ENCODE measurements around the gene KNDC1. TPM values are rescaled to one million over a fixed set of nuclear protein-coding genes. Genes with fewer than 3 reads are reported as not detected.
"Not testable (repeated sequence)": the region's sequence is repeated elsewhere in the genome, so short reads cannot be mapped to it uniquely, and the experiment has no call there.

Gene KNDC1
- total RNA-seq, 5 donors from 2014 or later (not counting 1 experiment from before 2014, with no cell fraction given), result 0.09 to 1.2 (median 0.35) TPM

DNA sequence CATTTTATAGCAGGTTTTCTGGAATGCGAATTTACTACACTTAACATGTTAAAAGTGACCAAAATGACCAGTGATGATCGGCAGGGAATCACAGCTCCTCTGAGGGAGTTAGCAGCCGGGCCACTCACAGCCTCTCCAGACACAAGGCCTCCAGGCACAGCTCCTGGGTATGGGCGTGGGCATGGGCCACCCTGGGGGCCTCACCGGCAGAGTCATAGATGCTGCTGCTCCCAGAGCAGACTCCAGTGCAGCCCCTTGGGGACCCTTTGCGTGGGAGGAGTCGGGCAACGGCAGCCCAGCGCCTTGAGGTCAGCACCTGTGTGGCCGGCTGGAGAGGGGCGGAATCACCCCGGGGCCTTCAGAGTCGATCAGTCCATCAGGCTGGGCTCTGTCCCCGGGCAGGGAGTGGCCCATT is 8.6 kb downstream of the KNDC1 start:
- DNase-seq (no peak), ATAC-seq (replicated peaks in 1 of 4) (no peak)
- CTCF ChIA-PET, result no interaction called here
- Mint-ChIP-seq H3K27me3 (peaks cover 17 to 20% of the 10 kb centered on the region in 2 donors), H3K4me3 (no peak overlapping the region), H3K9me3 (no peaks in the 10 kb centered on the region), H3K36me3 (no peaks in the 10 kb centered on the region), H3K4me1 (no peaks in the 10 kb centered on the region), H3K27ac (no peak overlapping the region)
- peaks cover 0 to 41% of the 10 kb centered on the region in 2 experiments for H3K27me3 ChIP-seq (replicated peaks in 1 of 2; ENCODE audit: control insufficient read depth in 2 of 2, extremely low read depth in 1 of 2, insufficient read depth in 2 of 2, low read length in 1 of 2)
- H3K9me3 ChIP-seq, result no peaks in the 10 kb centered on the region
- WGBS (ENCODE audit: insufficient coverage), result 83% methylated on average over 14 of the region's 14 CpGs
- no peak overlapping the region for H3K27ac ChIP-seq (ENCODE audit: low read length)
- H3K4me1 ChIP-seq (ENCODE audit: control insufficient read depth in 1 of 2, extremely low read depth in 1 of 2, insufficient read depth in 2 of 2, low read length in 2 of 2), result no peaks in the 10 kb centered on the region
- H3K36me3 ChIP-seq (ENCODE audit: control insufficient read depth in 2 of 2, extremely low read depth in 1 of 2, insufficient read depth in 1 of 2, low read length in 1 of 2), result no peaks in the 10 kb centered on the region
- no peak overlapping the region for H3K4me3 ChIP-seq (ENCODE audit: control insufficient read depth in 1 of 2, extremely low read depth in 1 of 2, low read length in 1 of 2)
- POLR2A ChIA-PET, result no interaction called here

DNA sequence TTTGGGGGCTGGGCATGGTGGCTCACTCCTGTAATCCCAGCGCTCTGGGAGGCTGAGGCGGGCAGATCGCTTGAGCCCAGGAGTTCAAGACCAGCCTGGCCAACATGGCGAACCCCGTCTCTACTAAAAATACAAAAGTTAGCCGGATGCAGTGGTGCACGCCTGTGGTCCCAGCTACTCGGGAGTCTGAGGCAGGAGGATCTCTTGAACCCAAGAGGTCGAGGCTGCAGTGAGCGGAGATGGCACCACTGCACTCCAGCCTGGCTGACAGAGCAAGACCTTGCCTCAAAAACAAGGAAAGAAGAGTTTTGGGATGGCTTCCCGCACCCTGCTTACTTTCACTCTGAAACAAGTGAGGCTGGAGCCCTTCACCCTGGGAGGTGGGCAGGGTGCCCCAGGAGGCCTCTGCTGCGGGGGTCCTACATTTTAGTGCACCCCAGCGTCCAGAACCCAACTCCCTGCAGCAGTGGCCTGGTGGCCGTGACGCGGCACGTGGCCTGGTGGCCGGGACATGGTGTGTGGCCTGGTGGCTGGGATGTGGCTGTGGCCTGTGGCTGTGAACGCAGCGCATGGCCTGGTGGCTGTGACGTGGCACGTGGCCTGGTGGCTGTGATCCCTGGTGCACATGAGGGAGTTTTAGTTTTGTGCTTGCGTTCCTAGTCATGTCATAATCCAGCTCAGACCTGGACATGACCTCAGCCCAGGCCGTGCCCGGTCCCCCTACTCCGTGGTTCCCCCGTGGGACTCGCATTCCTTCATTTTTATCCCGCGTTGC is 9.3 kb downstream of the KNDC1 start:
- Mint-ChIP-seq H3K36me3 (no peaks in the 10 kb centered on the region), H3K27ac (no peak overlapping the region), H3K4me1 (no peaks in the 10 kb centered on the region), H3K4me3 (no peak overlapping the region), H3K27me3 (peaks cover 17 to 19% of the 10 kb centered on the region in 2 donors), H3K9me3 (peaks cover 0 to 2% (median 0%) of the 10 kb centered on the region in 3 donors)
- Histone ChIP-seq H3K4me3 (ENCODE audit: control insufficient read depth in 1 of 2, extremely low read depth in 1 of 2, low read length in 1 of 2) (no peak overlapping the region), H3K9me3 (no peaks in the 10 kb centered on the region), H3K27ac (ENCODE audit: low read length) (no peak overlapping the region), H3K4me1 (ENCODE audit: control insufficient read depth in 1 of 2, extremely low read depth in 1 of 2, insufficient read depth in 2 of 2, low read length in 2 of 2) (no peaks in the 10 kb centered on the region), H3K36me3 (ENCODE audit: control insufficient read depth in 2 of 2, extremely low read depth in 1 of 2, insufficient read depth in 1 of 2, low read length in 1 of 2) (no peaks in the 10 kb centered on the region), H3K27me3 (replicated peaks in 1 of 2; ENCODE audit: control insufficient read depth in 2 of 2, extremely low read depth in 1 of 2, insufficient read depth in 2 of 2, low read length in 1 of 2) (peaks cover 0 to 44% of the 10 kb centered on the region in 2 experiments)
- ChIA-PET POLR2A (no interaction called here), CTCF (no interaction called here)
- 92% methylated on average over 26 of the region's 30 CpGs for WGBS (ENCODE audit: insufficient coverage)
- ATAC-seq (replicated peaks in 1 of 4) (no peak), DNase-seq (no peak)

DNA sequence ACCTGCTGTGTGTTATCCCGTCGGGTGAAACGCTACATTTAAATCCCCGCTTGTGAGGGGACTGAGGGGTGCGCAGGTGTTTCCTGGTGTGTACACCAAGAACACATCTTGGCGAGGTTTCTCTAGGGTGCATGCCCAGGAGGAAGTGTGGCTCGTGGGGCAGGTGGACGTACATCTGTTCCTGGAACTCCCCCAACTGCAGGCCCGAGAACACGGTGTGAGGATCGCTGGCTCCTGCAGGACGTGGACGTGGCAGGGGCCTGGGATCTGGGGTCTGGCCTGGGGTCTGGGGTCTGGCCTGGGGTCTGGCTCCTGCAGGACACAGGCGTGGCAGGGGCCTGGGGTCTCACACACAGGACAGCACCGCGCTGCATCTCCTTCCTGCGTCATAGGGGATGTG is 10.1 kb downstream of the KNDC1 start:
- Histone ChIP-seq H3K4me3 (ENCODE audit: control insufficient read depth in 1 of 2, extremely low read depth in 1 of 2, low read length in 1 of 2) (no peak overlapping the region), H3K36me3 (ENCODE audit: control insufficient read depth in 2 of 2, extremely low read depth in 1 of 2, insufficient read depth in 1 of 2, low read length in 1 of 2) (no peaks in the 10 kb centered on the region), H3K4me1 (ENCODE audit: control insufficient read depth in 1 of 2, extremely low read depth in 1 of 2, insufficient read depth in 2 of 2, low read length in 2 of 2) (no peaks in the 10 kb centered on the region), H3K27me3 (replicated peaks in 1 of 2; ENCODE audit: control insufficient read depth in 2 of 2, extremely low read depth in 1 of 2, insufficient read depth in 2 of 2, low read length in 1 of 2) (peaks cover 0 to 42% of the 10 kb centered on the region in 2 experiments), H3K27ac (ENCODE audit: low read length) (no peak overlapping the region), H3K9me3 (no peaks in the 10 kb centered on the region)
- Mint-ChIP-seq H3K27me3 (peaks cover 22 to 23% of the 10 kb centered on the region in 2 donors), H3K9me3 (peaks cover 0 to 7% (median 0%) of the 10 kb centered on the region in 3 donors), H3K4me1 (no peaks in the 10 kb centered on the region), H3K36me3 (no peaks in the 10 kb centered on the region), H3K4me3 (no peak overlapping the region), H3K27ac (no peak overlapping the region)
- no peak for ATAC-seq (replicated peaks in 1 of 4)
- 34% methylated on average over 11 of the region's 17 CpGs for WGBS (ENCODE audit: insufficient coverage)
- ChIA-PET CTCF (no interaction called here), POLR2A (no interaction called here)
- no peak for DNase-seq

DNA sequence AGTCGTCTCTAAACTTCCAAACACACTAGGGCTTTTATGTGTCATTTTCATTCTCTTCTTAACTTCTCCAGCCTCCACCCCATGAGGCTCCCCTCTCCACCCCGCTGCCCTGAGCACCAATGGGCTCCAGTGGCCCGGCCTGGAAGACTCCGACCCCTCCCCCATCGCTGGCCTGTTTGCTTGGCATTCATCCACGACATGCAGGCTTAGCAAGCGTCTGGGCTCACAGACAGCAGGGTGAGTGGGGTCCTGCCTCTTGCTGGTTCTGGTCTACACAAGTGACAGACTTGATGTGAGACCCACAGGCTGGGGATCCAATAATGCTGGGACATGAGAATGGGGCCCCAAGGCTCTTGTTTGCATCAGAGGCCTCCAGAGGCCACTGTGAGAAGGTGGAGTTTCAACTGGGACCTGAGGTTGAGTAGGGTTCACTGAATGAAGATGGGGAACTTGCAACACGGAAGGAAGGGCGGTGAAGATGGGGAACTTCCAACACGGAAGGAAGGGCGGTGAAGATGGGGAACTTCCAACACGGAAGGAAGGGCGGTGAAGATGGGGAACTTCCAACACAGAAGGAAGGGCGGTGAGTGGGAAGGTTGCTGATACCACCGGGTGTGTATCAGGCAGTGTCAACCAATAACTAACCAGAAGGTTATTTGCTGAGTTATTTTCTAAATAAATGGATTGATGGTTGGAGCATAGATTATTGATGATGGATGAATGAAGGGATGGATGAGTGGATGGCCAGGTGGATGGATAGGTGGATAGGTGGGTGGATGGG is 14.0 kb downstream of the KNDC1 start:
- Histone ChIP-seq H3K27me3 (replicated peaks in 1 of 2; ENCODE audit: control insufficient read depth in 2 of 2, extremely low read depth in 1 of 2, insufficient read depth in 2 of 2, low read length in 1 of 2) (peaks cover 0 to 32% of the 10 kb centered on the region in 2 experiments), H3K9me3 (no peaks in the 10 kb centered on the region), H3K4me3 (ENCODE audit: control insufficient read depth in 1 of 2, extremely low read depth in 1 of 2, low read length in 1 of 2) (no peak overlapping the region), H3K27ac (ENCODE audit: low read length) (no peak overlapping the region), H3K4me1 (ENCODE audit: control insufficient read depth in 1 of 2, extremely low read depth in 1 of 2, insufficient read depth in 2 of 2, low read length in 2 of 2) (no peaks in the 10 kb centered on the region), H3K36me3 (ENCODE audit: control insufficient read depth in 2 of 2, extremely low read depth in 1 of 2, insufficient read depth in 1 of 2, low read length in 1 of 2) (no peaks in the 10 kb centered on the region)
- CTCF ChIA-PET, result no interaction called here
- DNase-seq (no peak), ATAC-seq (replicated peaks in 1 of 4) (no peak)
- Mint-ChIP-seq H3K27ac (no peak overlapping the region), H3K9me3 (peaks cover 0 to 17% (median 3%) of the 10 kb centered on the region in 3 donors), H3K27me3 (peaks cover 19 to 23% of the 10 kb centered on the region in 2 donors), H3K4me3 (no peak overlapping the region), H3K4me1 (no peaks in the 10 kb centered on the region), H3K36me3 (no peaks in the 10 kb centered on the region)
- POLR2A ChIA-PET, result no interaction called here
- 81% methylated on average over 15 of the region's 15 CpGs for WGBS (ENCODE audit: insufficient coverage)

DNA sequence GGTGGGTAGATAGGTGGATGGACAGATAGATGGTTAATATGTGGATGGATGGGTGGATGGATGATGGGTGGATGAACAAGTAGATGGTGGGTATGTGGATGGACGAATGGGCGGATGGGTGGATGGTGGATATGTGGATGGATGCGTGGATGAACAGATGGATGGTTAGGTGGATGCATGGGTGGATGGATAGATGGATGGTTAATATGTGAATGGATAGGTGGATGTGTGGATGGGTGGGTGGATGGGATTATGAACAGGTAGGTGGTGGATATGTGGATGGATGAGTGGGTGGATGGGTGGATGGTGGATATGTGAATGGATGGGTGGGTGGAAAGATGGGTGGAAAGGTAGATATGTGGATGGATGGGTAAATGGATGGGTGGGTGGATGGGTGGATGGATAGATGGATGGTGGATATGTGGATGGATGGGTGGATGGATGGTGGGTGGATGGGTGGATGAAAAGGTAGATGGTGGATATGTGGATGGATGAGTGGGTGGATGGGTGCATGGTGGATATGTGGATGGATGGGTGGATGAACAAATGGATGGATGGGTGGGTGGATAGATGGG is 14.8 kb downstream of the KNDC1 start:
- ATAC-seq (replicated peaks in 1 of 4) (no peak), DNase-seq (no peak)
- Mint-ChIP-seq H3K4me1 (no peaks in the 10 kb centered on the region), H3K27ac (no peak overlapping the region), H3K27me3 (peaks cover 19 to 23% of the 10 kb centered on the region in 2 donors), H3K36me3 (no peaks in the 10 kb centered on the region), H3K4me3 (no peak overlapping the region), H3K9me3 (peaks cover 0 to 17% (median 3%) of the 10 kb centered on the region in 3 donors)
- Histone ChIP-seq H3K4me3 (ENCODE audit: control insufficient read depth in 1 of 2, extremely low read depth in 1 of 2, low read length in 1 of 2) (no peak overlapping the region), H3K27ac (ENCODE audit: low read length) (no peak overlapping the region), H3K4me1 (ENCODE audit: control insufficient read depth in 1 of 2, extremely low read depth in 1 of 2, insufficient read depth in 2 of 2, low read length in 2 of 2) (no peaks in the 10 kb centered on the region), H3K27me3 (replicated peaks in 1 of 2; ENCODE audit: control insufficient read depth in 2 of 2, extremely low read depth in 1 of 2, insufficient read depth in 2 of 2, low read length in 1 of 2) (peaks cover 0 to 34% of the 10 kb centered on the region in 2 experiments), H3K36me3 (ENCODE audit: control insufficient read depth in 2 of 2, extremely low read depth in 1 of 2, insufficient read depth in 1 of 2, low read length in 1 of 2) (no peaks in the 10 kb centered on the region), H3K9me3 (no peaks in the 10 kb centered on the region)
- POLR2A ChIA-PET, result no interaction called here
- WGBS (ENCODE audit: insufficient coverage), result 72% methylated on average over 3 of the region's 3 CpGs
- CTCF ChIA-PET, result no interaction called here

DNA sequence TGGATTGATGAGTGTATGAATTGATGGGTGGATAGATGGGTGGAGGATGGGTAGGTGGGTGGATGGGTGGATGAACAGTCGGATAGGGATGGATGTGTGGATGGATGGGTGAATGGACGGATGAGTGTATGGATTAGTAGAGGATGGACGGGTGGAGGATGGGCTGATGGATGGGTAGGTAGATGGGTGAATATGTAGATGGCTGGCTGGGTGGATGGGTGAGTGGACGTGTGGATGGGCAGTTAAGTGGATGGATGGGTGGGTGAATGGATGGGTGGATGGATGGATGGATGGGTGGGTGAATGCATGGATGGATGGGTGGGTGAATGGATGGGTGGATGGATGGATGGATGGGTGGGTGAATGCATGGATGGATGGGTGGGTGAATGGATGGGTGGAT is 15.6 kb downstream of the KNDC1 start:
- H3K4me3 ChIP-seq (ENCODE audit: control insufficient read depth in 1 of 2, extremely low read depth in 1 of 2, low read length in 1 of 2); H3K4me1 Mint-ChIP-seq; ATAC-seq (replicated peaks in 1 of 4); POLR2A ChIA-PET; H3K4me3 Mint-ChIP-seq; H3K36me3 ChIP-seq (ENCODE audit: control insufficient read depth in 2 of 2, extremely low read depth in 1 of 2, insufficient read depth in 1 of 2, low read length in 1 of 2); H3K27ac Mint-ChIP-seq; CTCF ChIA-PET; H3K27ac ChIP-seq (ENCODE audit: low read length); H3K36me3 Mint-ChIP-seq; H3K4me1 ChIP-seq (ENCODE audit: control insufficient read depth in 1 of 2, extremely low read depth in 1 of 2, insufficient read depth in 2 of 2, low read length in 2 of 2); H3K9me3 ChIP-seq; DNase-seq: not testable (repeated sequence)
- Mint-ChIP-seq H3K9me3 (peaks cover 0 to 17% (median 3%) of the 10 kb centered on the region in 3 donors), H3K27me3 (peaks cover 19 to 24% of the 10 kb centered on the region in 2 donors)
- WGBS (ENCODE audit: insufficient coverage), result 85% methylated on average over 4 of the region's 4 CpGs
- peaks cover 0 to 37% of the 10 kb centered on the region in 2 experiments for H3K27me3 ChIP-seq (replicated peaks in 1 of 2; ENCODE audit: control insufficient read depth in 2 of 2, extremely low read depth in 1 of 2, insufficient read depth in 2 of 2, low read length in 1 of 2)
